Endometrium (tissue), 2 donors: ENCODE data around the gene SMIM26.

ENCODE experiments used
- FAIRE-seq: peaks from 2 replicates; lab custom pipeline; 2012; peaks lifted over from hg19 to GRCh38; lab: Jason Lieb, UNC
- donor health status: control.
- donor health status: control.

The SMIM26 gene

GRCh38 chr20:18585134-18585533 lies 17.9 kb downstream of the SMIM26 start:
- FAIRE-seq: no peak

DNA sequence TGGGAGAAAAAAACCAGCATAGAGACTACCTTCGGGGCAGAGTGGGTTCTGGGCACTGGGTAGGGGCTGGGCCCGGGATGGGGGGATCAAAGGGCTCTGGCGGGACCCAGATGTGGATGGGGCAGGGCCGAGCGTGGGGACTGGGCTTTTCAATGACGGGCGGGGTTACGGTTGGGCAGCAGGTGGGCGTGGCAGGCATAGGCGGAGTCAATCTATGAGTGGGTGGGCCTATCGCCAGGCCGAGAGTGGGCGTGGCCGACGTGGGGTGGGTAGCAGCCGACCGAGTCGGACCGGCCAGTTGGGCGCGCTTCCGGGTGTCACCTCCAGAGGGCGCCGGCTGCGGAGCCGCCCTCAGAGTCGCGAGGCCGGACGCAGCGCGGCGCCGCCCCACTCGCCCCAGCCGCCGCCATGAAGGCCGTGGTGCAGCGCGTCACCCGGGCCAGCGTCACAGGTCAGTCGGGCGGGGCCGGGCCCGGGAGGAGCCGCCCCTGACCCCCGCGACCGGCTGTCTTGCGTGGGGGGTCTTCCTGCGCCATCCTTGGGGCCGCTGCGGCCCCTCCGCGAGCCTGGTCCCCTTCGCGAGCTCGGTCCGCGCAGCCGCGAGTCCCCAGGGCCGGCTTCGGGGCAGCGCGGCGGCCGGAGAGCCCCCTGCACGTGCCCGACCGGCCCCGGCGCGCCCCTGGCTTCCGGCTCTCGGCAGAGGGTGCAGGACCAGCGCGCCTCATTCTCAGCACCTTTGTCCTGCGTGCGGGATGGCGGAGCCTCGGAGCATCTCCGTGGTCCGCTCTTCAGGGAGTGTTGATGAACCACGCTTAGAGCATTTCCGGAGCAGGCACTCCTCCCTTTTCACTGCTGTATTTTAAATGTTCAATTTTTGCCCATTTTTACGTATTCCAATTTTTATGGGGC lies 20.7 kb downstream of the SMIM26 start, which contains the start of gene DTD1:
DTD1 (plus strand) TSS at position 390 of the 909 bp plus-strand sequence; CDS start at position 409, 19 bp downstream.
- no peak for FAIRE-seq

DNA sequence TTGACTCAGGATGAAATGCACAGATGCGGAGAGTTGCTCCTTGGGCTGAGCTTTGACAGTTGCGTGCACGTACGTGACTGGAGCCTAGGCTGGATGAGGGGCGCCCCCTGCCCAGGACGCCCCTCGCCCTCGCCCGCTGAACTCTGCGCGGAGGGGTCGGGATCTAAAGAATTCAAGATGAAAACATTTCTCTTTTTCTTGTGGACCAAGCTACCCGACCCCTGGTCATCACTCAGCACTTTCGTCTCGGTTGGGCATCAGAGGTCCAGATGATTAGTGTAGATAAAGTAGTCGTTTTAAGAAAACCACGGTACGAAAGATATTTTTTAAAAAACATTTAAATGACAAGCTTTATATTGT lies 21.3 kb downstream of the SMIM26 start:
- no peak for FAIRE-seq

GRCh38 chr20:18589941-18590674 lies 22.9 kb downstream of the SMIM26 start:
- no peak for FAIRE-seq

GRCh38 chr20:18596270-18596669 lies 29.0 kb downstream of the SMIM26 start:
- no peak for FAIRE-seq

GRCh38 chr20:18609741-18610140 lies 42.5 kb downstream of the SMIM26 start:
- no peak for FAIRE-seq

DNA sequence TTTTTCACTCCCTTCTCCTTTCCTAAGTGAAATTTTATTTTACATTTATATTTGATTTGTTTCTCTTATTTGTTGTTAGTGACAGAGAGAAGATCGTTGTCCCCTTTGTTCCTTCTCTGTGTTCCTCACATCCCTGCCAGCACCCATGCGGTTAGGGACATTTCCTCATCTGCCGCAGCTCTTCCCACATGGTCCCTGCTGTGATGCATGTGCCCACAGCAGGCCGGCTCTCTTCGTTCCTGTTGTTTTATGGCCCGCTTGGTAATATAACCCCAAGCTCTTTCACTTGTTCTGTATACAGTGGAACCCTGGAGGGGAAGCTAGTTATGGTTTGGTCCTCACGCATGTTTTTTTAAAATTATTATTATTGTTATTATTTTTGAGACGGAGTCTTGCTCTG lies 44.3 kb downstream of the SMIM26 start:
- FAIRE-seq: no peak

GRCh38 chr20:18613553-18613952 lies 46.3 kb downstream of the SMIM26 start:
- no peak for FAIRE-seq

GRCh38 chr20:18614244-18614643 lies 47.0 kb downstream of the SMIM26 start:
- FAIRE-seq: no peak

GRCh38 chr20:18615020-18615650 lies 47.9 kb downstream of the SMIM26 start:
- FAIRE-seq: no peak
